Measurements from ENCODE around the gene OR2AT4.

DNA sequence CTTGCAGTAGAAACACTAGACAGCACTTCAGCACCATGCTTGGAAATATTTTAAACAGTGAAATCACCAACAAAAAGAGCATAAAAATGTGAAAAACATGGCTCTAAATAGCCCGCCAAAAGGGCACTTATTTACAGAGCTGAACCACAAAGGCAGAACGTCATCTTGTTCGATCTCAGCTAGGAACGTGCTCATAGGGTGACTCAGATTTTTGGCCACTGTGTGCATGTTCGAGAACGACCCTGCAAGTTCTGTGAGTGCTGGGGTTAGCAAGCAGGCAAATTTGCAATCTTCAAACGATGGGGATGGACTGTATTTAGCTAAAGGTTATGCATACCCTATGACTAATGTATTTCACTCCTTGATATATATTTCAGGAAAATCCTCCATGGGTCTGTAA lies 30.6 kb downstream of the OR2AT4 start:
- TF ChIP-seq, protein P1, sequence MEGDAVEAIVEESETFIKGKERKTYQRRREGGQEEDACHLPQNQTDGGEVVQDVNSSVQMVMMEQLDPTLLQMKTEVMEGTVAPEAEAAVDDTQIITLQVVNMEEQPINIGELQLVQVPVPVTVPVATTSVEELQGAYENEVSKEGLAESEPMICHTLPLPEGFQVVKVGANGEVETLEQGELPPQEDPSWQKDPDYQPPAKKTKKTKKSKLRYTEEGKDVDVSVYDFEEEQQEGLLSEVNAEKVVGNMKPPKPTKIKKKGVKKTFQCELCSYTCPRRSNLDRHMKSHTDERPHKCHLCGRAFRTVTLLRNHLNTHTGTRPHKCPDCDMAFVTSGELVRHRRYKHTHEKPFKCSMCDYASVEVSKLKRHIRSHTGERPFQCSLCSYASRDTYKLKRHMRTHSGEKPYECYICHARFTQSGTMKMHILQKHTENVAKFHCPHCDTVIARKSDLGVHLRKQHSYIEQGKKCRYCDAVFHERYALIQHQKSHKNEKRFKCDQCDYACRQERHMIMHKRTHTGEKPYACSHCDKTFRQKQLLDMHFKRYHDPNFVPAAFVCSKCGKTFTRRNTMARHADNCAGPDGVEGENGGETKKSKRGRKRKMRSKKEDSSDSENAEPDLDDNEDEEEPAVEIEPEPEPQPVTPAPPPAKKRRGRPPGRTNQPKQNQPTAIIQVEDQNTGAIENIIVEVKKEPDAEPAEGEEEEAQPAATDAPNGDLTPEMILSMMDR (IDR thresholded peaks at IDR 0.05), result no peak
- TF ChIP-seq POLR2AphosphoS5 (IDR thresholded peaks at IDR 0.05), result no peak
- no peak for TF ChIP-seq POLR2A (IDR thresholded peaks at IDR 0.05)
